ENCODE results near the gene MYH11.
A peak's percentile ranks its signal among the peaks of the same experiment; 100 is the strongest.
"Not testable (repeated sequence)": the region's sequence is repeated elsewhere in the genome, so short reads cannot be mapped to it uniquely, and the experiment has no call there.

MYH11 gene

GRCh38 chr16:15836965-15837611, 19.7 kb downstream of the MYH11 start:
- DNase-seq = no peak

GRCh38 chr16:15836074-15836473, 20.8 kb downstream of the MYH11 start:
- no peak for DNase-seq

GRCh38 chr16:15835136-15835878, 21.5 kb downstream of the MYH11 start:
- no peak for DNase-seq

DNA sequence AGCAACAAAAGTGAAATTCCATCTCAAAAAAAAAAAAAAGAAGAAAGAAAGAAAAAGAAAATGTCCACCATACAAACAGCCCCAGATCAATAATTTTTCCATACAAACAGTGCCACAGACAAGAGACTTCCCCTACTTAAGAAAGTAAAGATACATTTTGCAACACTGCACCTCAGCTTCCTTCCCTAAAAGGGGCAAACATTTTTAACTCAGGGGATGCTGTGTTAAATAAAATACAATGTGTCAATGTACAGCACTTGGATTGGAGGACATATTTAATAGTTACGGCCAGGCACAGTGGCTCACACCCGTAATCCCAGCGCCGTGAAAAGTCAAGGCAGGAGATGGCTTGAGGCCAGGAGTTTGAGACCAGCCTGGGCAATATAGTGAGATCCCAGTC, 22.3 kb downstream of the MYH11 start:
- no peak for DNase-seq

- no peak for DNase-seq
Observed at GRCh38 chr16:15833541-15833940, 23.3 kb downstream of the MYH11 start.

- no peak for DNase-seq
Observed at GRCh38 chr16:15832241-15832640, 24.6 kb downstream of the MYH11 start.

- DNase-seq = peak; percentile 40
Observed at GRCh38 chr16:15830832-15831451, 25.9 kb downstream of the MYH11 start.

DNA sequence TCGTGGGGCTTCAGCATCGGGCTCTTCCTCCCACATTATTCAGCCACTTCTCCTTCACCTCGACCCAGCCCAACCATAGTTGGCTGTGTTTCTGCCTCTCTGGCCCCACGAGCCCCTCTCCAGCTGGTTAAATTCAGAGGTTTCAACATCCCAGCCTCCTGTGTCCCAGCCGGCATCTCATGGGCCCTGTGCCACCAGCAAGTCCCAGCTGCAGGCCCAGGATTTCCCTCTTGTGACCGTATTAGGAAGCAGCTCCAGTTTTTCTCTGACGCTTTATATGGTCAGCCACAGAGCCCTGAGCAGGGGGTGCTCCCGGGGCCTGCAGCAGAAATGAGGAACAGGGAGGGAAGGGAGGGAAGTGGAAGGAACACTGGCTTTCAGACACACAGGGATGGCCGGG, 27.4 kb downstream of the MYH11 start:
- peak; percentile 66 for DNase-seq

GRCh38 chr16:15827709-15828343, 29.0 kb downstream of the MYH11 start:
- DNase-seq = no peak

- DNase-seq = no peak
Observed at GRCh38 chr16:15827299-15827698, 29.5 kb downstream of the MYH11 start.

DNA sequence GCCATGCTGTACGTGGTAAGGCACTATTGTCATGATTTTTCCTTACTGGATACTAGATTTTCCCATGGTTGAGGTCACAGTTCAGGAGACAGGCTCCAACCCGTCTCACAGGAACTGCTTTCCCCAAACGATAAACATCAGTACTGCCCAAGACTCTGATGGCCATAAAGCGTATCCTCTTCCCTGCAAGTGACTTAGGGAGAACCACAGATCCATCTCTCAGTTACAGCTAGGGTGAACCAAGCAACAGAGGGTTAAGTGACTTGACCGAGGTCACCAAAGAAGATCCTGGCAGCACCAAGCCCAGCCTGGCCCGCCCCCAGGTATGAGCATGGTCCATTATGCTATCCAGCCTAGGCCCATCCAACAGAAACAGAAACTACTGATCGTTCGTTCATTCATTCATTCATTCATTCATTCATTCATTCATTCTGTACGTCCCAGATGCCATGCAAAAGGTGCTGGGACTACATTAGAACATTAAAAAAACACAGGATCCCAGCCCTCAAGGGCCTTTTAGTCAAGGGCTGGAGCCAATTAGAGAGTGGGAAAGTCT, 31.0 kb downstream of the MYH11 start:
- no peak for DNase-seq

- no peak for DNase-seq
Observed at GRCh38 chr16:15822957-15823356, 33.9 kb downstream of the MYH11 start.

- no peak for DNase-seq
Observed at GRCh38 chr16:15820837-15821236, 36.0 kb downstream of the MYH11 start.

DNA sequence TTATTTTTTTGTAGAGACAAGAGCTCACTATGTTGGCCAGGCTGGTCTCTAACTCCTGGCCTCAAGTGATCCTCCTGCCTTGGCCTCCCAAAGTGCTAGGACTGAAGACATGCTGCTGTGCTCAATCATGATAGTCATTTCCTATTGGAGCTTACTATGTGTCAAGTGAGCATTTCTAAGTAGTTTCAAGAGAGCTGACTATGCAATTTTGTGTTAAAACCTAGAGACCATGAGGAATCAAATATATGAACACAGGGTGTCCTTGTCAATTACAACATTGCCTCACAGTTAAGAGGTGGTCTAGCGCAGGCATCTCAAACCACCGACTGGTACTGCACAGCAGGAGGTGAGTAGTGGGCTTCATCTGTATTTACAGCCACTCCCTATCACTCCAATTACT, 37.8 kb downstream of the MYH11 start:
- no peak for DNase-seq

DNA sequence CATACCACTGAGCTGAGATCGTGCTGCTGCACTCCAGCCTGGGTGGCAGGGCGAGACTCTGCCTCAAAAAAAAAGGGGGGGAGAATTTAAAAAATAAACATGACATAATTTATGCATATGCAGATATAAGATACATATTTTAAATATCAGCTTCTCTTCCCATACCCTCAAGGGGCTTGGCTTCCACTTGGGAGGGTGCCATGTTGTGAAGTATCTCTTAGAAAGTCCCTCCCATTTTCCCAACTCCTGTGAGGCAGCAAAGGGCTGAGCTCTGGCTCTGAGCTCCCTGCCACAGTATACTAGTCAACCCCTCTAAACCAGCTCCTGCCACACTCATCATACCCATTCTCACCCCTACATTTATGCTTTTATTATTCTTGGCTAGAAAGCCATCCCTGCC, 39.4 kb downstream of the MYH11 start:
- no peak for DNase-seq

DNA sequence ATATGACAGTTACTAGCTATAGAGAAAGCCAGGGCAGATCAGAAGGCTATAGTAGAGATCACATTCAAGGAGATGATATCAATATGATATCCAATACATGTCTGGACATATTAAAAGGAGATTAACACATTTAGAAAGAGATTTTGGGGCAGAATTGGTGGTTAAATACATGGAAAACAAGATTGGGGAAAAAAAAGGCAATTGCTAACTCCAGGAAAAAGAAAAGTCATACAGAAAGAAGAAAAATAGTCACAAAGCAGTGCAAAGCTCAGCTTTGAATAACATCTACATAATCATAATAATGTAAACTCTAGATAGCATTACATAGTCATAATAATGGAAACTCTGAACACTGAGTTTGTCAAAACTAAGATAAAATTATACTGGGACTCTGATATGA, 40.6 kb downstream of the MYH11 start:
- DNase-seq = no peak

- not testable (repeated sequence) for DNase-seq
Observed at GRCh38 chr16:15812401-15812750, 44.5 kb downstream of the MYH11 start.

GRCh38 chr16:15811481-15812400, 45.1 kb downstream of the MYH11 start:
- no peak for DNase-seq

GRCh38 chr16:15810949-15811348, 45.9 kb downstream of the MYH11 start:
- DNase-seq = no peak

GRCh38 chr16:15810411-15810810, 46.4 kb downstream of the MYH11 start:
- DNase-seq = no peak

DNA sequence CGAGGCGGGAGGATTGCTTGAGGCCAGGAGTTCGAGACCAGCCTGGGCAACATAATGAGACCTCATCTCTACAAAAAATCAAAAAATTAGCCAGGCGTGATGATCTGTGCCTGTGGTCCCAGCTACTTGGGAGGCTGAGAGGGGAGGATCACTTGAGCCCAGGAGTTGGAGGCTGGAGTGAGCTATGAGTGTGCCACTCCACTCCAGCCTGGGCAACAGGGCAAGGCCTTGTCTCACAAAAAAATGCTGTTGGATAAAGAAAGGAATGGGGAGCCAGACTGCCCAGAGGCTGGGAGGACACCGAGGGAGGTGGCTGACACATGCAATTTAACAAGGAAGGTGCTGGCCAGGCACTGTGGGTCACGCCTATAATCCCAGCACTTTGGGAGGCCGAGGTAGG, 47.5 kb downstream of the MYH11 start:
- not testable (repeated sequence) for DNase-seq

- no peak for DNase-seq
Observed at GRCh38 chr16:15808071-15808470, 48.8 kb downstream of the MYH11 start.

Data from suppressor macrophage treated with lipopolysaccharide for 4 hours (primary cell).